B cell (primary cell): ENCODE data around the gene COL28A1. TPM values are rescaled to one million over a fixed set of nuclear protein-coding genes. Genes with fewer than 3 reads are reported as not detected.

Source experiments
- ATAC-seq: fragments of 200-7000 bp; cut with Tn5 transposase; one replicate; pipeline ENCODE4 v1.10.0; 2021; ENCODE audit warnings: low read depth, mild to moderate bottlenecking, moderate number of reproducible peaks, moderate library complexity
- CTCF ChIA-PET: fragments of 350-600 bp; sonication (Branson Sonifier 250); formaldehyde crosslinking; loops from one replicate; lab custom pipeline; 2021; ENCODE audit warnings: antibody characterized with exemption, inconsistent platforms; lab: Charles Lee
- POLR2A ChIA-PET: fragments of 350-600 bp; sonication (Branson Sonifier 250); formaldehyde crosslinking; loops from one replicate; lab custom pipeline; 2021; ENCODE audit warnings: antibody characterized with exemption; lab: Charles Lee
- DNase-seq: peaks from one replicate; pipeline ENCODE4 v3.0.0; 2013
- H2AFZ ChIP-seq: 2 replicates; pipeline ENCODE4 v1.6.1; 2012; ENCODE audit warnings: mild to moderate bottlenecking, low read depth, low read length; ENCODE audit not compliant: insufficient read depth, poor library complexity, severe bottlenecking
- H3K27ac ChIP-seq, 2 donors: 1 replicate in 1 of 2; 2 replicates in 1 of 2; pipeline ENCODE4 v1.5.1; 2012 to 2013; ENCODE audit warnings: low read length in 2 of 2, mild to moderate bottlenecking in 2 of 2, moderate library complexity in 1 of 2
- H3K27me3 ChIP-seq, 4 experiments: fragments of 200-600 bp in 1 of 4; sonication (generic) in 1 of 4; replicated peaks in 1 of 4; 1 replicate in 2 of 4; 2 replicates in 2 of 4; pipeline versions ENCODE4 v1.6.1 to v1.7.0; 2013 to 2016; ENCODE audit warnings: low read length in 3 of 4, mild to moderate bottlenecking in 2 of 4, mixed read lengths in 1 of 4, moderate library complexity in 1 of 4; ENCODE audit not compliant: insufficient read depth in 4 of 4, control insufficient read depth in 3 of 4; ENCODE audit errors: control extremely low read depth in 1 of 4
- H3K36me3 ChIP-seq, 2 experiments: replicated peaks in 1 of 2; 1 replicate in 1 of 2; 2 replicates in 1 of 2; pipeline versions ENCODE4 v1.6.1 to v1.7.1; 2013; ENCODE audit warnings: low read length in 1 of 2; ENCODE audit not compliant: insufficient read depth in 2 of 2, control insufficient read depth in 1 of 2; ENCODE audit errors: control extremely low read depth in 1 of 2, extremely low read depth in 1 of 2
- H3K4me1 ChIP-seq, 2 donors: fragments of 200-600 bp in 1 of 2; sonication (generic) in 1 of 2; 1 replicate in 1 of 2; 2 replicates in 1 of 2; pipeline versions ENCODE4 v1.5.1 to v1.6.1; 2013 to 2017; ENCODE audit warnings: low read length in 2 of 2; ENCODE audit not compliant: control insufficient read depth in 2 of 2, insufficient read depth in 2 of 2
- H3K4me2 ChIP-seq: replicated peaks from 2 replicates; pipeline ENCODE3; 2012; ENCODE audit warnings: mild to moderate bottlenecking, low read depth, low read length; ENCODE audit not compliant: poor library complexity, severe bottlenecking
- H3K4me3 ChIP-seq, 5 experiments: fragments of 200-600 bp in 1 of 5; sonication (generic) in 1 of 5; 1 replicate in 3 of 5; 2 replicates in 2 of 5; pipeline versions ENCODE4 v1.5.1 to v1.7.0; 2011 to 2016; ENCODE audit warnings: low read length in 4 of 5, mild to moderate bottlenecking in 4 of 5, low read depth in 2 of 5, control low read depth in 1 of 5, moderate library complexity in 1 of 5; ENCODE audit not compliant: insufficient read depth in 1 of 5; ENCODE audit errors: control extremely low read depth in 1 of 5, extremely low read depth in 1 of 5
- H3K79me2 ChIP-seq: fragments of 200-600 bp; sonication (generic); one replicate; pipeline ENCODE4 v1.6.0; 2016; ENCODE audit warnings: low read length; ENCODE audit not compliant: control insufficient read depth, insufficient read depth
- H3K9ac ChIP-seq: fragments of 200-600 bp; sonication (generic); 2 replicates; pipeline ENCODE4 v1.6.1; 2017; ENCODE audit warnings: mild to moderate bottlenecking, low read length, moderate library complexity
- H3K9me3 ChIP-seq, 3 donors: one replicate each; pipeline versions ENCODE4 v1.6.1 to v1.7.1; 2013; ENCODE audit warnings: low read length in 2 of 3; ENCODE audit not compliant: control insufficient read depth in 2 of 3, insufficient read depth in 1 of 3; ENCODE audit errors: control extremely low read depth in 1 of 3
- H4K20me1 ChIP-seq: 2 replicates; pipeline ENCODE4 v1.6.0; 2012; ENCODE audit warnings: mild to moderate bottlenecking, low read length; ENCODE audit not compliant: insufficient read depth, control insufficient read depth, poor library complexity, severe bottlenecking
- H3K27ac Mint-ChIP-seq: one replicate; pipeline ENCODE4 v1.8.0; 2021; ENCODE audit warnings: mixed read lengths
- H3K27me3 Mint-ChIP-seq: one replicate; pipeline ENCODE4 v1.8.0; 2021; ENCODE audit warnings: mixed read lengths
- H3K4me1 Mint-ChIP-seq: one replicate; pipeline ENCODE4 v1.8.0; 2021; ENCODE audit warnings: mixed read lengths
- H3K4me3 Mint-ChIP-seq: one replicate; pipeline ENCODE4 v1.8.0; 2021; ENCODE audit warnings: mixed read lengths
- H3K9me3 Mint-ChIP-seq: one replicate; pipeline ENCODE4 v1.8.0; 2022; ENCODE audit warnings: mixed read lengths; ENCODE audit not compliant: insufficient read depth
- CTCF ChIP-seq: fragments of 200-600 bp; IDR thresholded peaks from one replicate; pipeline ENCODE4 v1.8.0; 2022; ENCODE audit warnings: antibody characterized with exemption, mild to moderate bottlenecking
- EZH2 ChIP-seq: IDR thresholded peaks from 2 replicates; pipeline ENCODE4 v1.6.1; 2012; ENCODE audit warnings: borderline replicate concordance, low read depth, mild to moderate bottlenecking, moderate library complexity, low read length; ENCODE audit not compliant: insufficient read depth, poor library complexity, severe bottlenecking
- whole genome bisulfite sequencing: methylation state at CpG from one replicate; pipeline ENCODE4 v1.1.5; 2013; ENCODE audit warnings: missing lambda C conversion rate; ENCODE audit not compliant: insufficient coverage; 5-methylcytosine and 5-hydroxymethylcytosine counted together
- intact Hi-C: fragments of 100-400 bp; cut with micrococcal nuclease; formaldehyde crosslinking; loops from one replicate; pipeline ENCODE4 v1.10.0; 2022
- polyA plus RNA-seq: library from polyadenylated mRNA; depleted of rRNA; stranded (reverse); fragments of >200 nt; gene quantifications from 2 replicates; pipeline ENCODE4 v1.2.3, GENCODE V29; 2012
- total RNA-seq, 2 donors: library from RNA; stranded (reverse); fragments of 120-200 nt in 1 of 2; gene quantifications; 1 replicate in 1 of 2; 2 replicates in 1 of 2; pipeline versions ENCODE4 v1.2.3 to v1.2.4, GENCODE V29; 2013 to 2022

The COL28A1 gene
- total and polyA plus RNA-seq, 2 donors (not counting 1 experiment from before 2014, with no cell fraction given), result 0.18 to 0.67 TPM

GRCh38 chr7:7550663-7551062 lies 15.0 kb upstream of the COL28A1 start:
- no peaks in the 10 kb centered on the region for H3K9me3 ChIP-seq
- CTCF ChIA-PET, result interaction anchor here (0.7 to 1.8 kb wide), 3 partner anchors 9 to 448 kb away, joined by 3 to 10 read pairs (median 5); no protein-coding TSS in a partner anchor
- DNase-seq, result no peak
- no CpG with 5 or more reads among the region's 3 CpGs for WGBS
- no peak for ATAC-seq
- no peak overlapping the region for H3K4me2 ChIP-seq
- H3K27me3 ChIP-seq, result no peaks in the 10 kb centered on the region
- no peaks in the 10 kb centered on the region for H4K20me1 ChIP-seq
- H3K4me1 ChIP-seq, result no peaks in the 10 kb centered on the region
- H3K79me2 ChIP-seq, result no peaks in the 10 kb centered on the region
- TF ChIP-seq CTCF (no peak), EZH2 (no peak)
- peaks cover 0 to 4% of the 10 kb centered on the region in 2 experiments for H3K36me3 ChIP-seq
- no peak overlapping the region for H3K27ac ChIP-seq
- no peak overlapping the region for H3K4me3 Mint-ChIP-seq
- intact Hi-C loops, result no loop called here
- no peaks in the 10 kb centered on the region for H3K4me1 Mint-ChIP-seq
- no peaks in the 10 kb centered on the region for H3K9me3 Mint-ChIP-seq
- H3K27ac Mint-ChIP-seq, result no peak overlapping the region
- no peak overlapping the region for H3K9ac ChIP-seq
- H3K4me3 ChIP-seq, result no peak overlapping the region
- no peaks in the 10 kb centered on the region for H3K27me3 Mint-ChIP-seq
- POLR2A ChIA-PET, result no interaction called here
- H2AFZ ChIP-seq, result no peak overlapping the region

- no peak overlapping the region for H3K4me3 Mint-ChIP-seq
- Histone ChIP-seq H3K36me3 (peaks cover 0 to 4% of the 10 kb centered on the region in 2 experiments), H3K27ac (no peak overlapping the region), H3K9me3 (no peaks in the 10 kb centered on the region), H2AFZ (no peak overlapping the region), H3K4me2 (no peak overlapping the region), H3K4me1 (no peaks in the 10 kb centered on the region), H3K27me3 (no peaks in the 10 kb centered on the region), H4K20me1 (no peaks in the 10 kb centered on the region), H3K9ac (no peak overlapping the region), H3K4me3 (no peak overlapping the region), H3K79me2 (no peaks in the 10 kb centered on the region)
- no peaks in the 10 kb centered on the region for H3K9me3 Mint-ChIP-seq
- no peak overlapping the region for H3K27ac Mint-ChIP-seq
- DNase-seq (no peak), ATAC-seq (no peak)
- no peaks in the 10 kb centered on the region for H3K27me3 Mint-ChIP-seq
- H3K4me1 Mint-ChIP-seq, result no peaks in the 10 kb centered on the region
- ChIA-PET CTCF (interaction anchor here (0.9 kb wide), 1 partner anchor 669 kb away, joined by 3 read pairs; no protein-coding TSS in a partner anchor), POLR2A (no interaction called here)
- 96% methylated on average over 2 of the region's 3 CpGs for WGBS
- no peak for TF ChIP-seq EZH2
- no peak for TF ChIP-seq CTCF
- intact Hi-C loops, result no loop called here
Measured at GRCh38 chr7:7548407-7548806, 12.7 kb upstream of the COL28A1 start.
